GM18498 (cell line): ENCODE results near the gene CD8A.
A peak's percentile ranks its signal among the peaks of the same experiment; 100 is the strongest.

Experiments
- ATAC-seq: cut with Tn5 transposase; IDR thresholded peaks from one replicate; pipeline ENCODE4 v1.9.1; 2021; ENCODE audit warnings: mild to moderate bottlenecking, moderate library complexity; ENCODE audit not compliant: unreplicated experiment

Gene CD8A

DNA sequence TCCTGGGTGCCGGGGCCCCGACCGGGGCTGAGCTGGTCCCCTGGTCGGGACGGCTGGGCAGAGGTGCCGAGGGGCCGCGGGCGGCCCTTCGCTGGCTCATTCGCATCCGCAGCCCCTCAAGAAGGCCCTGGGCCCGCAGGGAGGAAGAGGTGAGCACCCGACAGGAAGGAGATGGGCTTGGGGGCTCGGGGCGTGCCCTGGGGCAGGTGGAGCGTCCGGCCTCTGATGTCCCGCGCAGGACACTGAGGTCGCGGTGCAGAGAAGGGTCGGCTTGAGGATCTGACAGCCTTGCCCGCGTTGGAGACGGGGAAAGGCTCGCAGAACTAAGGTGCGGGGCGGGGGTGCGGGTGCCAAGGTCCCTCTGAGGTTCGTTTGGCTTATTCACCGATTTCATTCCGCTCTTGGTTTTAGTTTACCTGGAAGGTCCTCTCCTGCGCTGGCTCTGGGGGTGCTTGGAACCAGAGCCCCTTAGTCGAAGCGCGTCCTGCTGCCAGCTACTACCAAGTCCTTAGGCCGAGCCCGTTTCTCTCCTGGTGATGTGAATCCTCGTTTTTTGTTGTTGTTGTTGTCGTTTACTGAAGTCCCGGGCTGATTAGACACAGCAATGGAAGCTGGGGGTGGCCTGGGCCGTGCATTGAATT, 18.9 kb upstream of the CD8A start:
- ATAC-seq: no peak

DNA sequence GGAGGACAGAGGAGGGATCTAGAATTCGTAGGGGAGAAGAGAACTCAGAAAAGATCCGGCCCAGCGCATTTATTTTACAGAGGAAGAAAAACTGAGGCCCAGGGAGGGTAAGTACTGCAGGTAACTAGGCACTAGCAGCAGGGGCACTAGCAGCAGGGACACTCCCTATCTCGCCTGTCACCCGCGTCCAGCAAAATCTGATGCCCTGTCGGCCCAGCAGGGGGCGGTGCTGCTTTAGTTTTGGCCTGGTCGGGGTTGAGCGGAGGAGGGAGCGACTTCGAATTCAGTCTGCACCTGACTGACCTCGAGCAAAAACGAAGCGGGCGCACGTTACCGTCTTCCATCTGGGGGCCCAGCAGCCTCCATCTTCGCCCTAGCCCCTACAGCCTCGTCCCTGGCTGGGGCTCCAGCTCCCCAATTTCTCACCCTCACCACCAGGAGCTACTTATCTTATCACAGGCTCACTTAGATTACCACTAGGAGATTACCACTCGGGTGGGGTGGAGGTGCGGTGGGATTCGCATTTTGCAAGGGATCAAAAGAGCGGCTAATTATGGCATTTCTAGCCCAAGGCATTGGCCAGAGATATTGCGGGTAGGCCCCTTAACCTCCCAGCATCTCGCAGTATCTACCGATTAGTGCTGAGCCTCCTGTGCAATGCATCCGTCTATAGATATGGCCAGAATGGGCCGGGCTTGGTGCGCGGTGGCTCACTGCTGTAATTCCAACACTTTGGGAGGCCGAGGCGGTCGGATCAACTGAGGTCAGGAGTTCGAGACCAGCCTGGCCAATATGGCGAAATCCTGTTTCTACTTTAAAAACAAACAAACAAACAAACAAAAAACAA, 17.8 kb upstream of the CD8A start:
- ATAC-seq: peak; percentile 92

DNA sequence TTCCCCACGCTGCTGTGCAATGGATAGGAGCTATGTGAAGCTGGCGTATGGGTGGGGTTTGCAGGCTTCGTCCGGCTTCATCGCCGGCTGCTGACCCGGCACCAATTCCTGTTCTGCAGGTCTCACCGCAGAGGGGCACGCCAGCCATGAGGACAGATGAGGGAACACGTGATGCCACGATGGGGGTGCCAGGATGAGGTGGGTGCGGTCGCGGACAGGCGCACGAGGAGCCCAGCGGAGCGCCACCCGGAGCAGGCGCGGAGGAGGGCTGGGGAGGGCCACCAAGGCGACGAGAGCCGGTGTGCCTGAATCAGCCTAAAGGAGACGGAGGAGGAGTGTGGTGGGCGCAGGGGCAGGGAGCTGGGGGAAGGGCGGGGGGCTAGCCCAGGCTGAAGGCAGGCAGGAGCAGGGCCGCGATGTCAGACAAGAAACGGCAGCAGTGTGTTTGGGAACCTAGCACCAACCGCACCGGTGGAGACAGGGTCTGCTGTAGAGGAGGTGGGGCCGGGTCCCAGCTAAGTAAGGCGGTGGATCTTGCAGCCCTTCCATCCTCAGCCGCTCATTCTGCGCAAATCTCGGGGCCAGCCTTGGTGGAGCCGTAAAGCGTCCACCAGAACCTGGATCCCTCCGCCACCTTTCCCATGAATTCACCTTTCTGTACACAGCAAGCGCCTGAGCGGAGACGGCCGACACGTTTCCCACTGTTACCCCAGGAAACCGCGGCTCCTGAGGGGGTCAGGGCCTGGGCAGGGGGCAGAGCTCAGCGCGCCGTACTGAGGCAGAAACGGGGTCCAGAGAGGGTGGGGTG, 17.0 kb upstream of the CD8A start:
- ATAC-seq: peak; percentile 51

DNA sequence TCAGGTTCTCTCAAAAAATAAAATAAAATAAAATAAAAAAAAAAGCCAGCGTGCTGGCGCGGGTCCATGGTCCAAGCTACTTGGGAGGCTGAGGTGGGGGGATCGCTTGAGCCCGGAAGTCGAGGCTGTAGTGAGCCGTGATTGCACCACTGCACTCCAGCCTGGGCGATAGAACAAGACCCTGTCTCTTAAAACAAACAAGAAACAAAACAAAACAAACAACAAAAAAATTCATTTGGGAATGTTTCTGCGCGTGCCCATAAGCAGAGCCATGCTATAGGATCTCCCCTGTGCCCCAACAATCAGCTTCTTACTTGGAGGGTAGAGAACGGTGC, 16.4 kb upstream of the CD8A start:
- ATAC-seq: no peak

DNA sequence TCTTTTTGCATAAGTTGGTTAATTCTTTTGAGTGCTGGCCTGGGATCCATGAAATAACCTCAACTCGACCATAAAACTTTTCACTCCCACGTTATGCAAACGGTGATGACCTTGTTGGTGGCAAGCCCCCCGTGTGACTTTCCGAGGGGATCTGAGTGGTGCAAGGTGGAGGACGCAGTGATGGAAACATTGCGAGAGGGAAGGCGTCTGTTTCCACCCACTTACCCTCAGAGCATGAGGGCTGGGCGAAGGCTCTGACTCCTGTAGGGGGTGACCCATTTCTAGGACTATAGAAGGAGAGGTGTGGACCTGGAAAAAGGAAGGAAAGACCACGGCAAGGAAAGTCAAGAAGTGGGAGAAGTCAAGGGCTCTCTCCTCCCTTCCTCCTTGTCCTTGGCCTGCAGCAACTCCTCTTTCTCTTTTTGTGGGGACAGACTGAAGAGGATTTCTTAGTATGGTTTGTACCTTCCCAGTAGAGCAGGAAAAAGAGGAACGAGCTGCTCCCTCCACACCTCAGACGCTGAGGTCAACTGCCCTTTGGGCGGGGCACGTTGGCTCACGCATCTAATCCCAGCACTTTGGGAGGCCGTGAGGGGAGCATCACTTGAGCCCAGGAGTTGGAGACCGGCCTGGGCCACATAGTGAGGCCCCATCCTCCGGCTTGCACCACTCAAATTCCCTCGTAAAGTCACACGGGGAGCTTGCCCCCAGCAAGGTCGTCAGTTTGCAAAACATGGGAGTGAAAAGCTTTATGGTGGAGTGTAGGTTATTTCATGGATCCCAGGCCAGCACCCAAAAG, 15.5 kb upstream of the CD8A start:
- ATAC-seq: no peak

DNA sequence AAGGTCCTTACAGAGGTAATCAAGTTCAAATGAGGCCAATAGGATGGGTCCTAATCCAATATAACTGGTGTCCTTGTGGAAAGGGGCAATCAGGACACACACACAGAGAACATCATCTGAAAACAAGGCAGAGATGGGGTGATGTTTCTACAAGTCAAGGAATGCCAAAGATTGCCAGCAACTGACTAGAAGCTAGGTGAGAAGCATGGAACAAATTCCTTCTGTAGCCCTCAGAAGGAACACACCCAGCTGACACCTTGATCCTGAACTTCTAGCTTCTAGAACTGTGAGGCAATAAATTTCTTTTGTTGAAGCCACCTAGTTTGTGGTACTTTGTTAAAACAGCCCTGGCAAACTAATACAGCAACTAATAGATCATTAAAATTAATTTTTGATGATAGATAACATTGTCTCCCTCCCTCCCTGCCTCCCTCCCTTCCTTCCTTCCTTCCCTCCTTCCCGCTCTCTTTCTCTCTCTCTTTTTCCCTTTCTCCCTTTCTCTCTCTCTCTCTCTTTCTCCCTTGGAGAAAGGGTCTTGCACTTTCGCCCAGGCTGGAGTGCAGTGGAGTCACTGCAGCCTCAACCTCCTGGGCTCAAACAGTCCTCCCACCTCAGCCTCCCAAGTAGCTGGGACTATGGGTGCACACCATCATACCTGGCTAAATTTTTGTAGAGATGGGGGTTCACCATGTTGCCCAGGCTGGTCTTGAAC, 10.3 kb upstream of the CD8A start:
- ATAC-seq: no peak

DNA sequence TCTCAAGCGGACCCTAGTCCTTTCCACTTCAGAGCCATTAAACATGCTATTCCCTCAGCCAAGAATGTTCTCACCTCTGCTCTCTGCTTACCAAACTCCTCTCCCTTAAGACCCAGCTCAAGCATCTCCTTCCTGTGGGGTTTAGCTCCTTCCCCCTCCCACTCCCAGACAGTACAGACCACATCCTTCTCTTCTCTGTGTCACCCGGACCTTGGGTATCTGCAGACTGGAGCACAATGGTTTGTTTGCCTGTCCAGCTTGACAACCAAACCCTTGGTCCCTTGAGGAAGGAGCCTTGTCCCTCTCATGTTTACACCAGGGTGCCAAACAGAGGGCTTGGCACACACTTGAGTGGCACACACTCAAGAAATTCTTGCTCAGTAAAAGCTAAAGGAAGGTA, 4.1 kb upstream of the CD8A start:
- no peak for ATAC-seq

DNA sequence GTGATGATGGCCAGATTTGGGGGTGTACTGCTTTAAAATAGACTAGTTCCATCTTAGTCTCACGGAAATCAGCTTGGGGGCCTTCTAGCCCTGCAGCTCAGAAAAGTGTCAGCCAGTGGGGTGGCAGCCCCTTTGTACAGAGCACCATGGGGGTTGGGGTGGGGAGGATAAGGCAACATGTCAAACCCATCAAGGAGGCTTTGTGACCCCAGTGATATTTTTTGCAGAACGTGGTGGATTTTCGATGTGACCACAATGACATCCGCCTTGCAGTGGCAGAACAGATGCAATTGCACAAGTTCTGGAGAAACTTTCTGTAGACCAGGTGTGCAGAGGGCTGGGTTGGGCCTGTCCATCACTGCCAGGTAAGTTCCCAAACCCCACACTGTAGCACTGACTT, 3.0 kb upstream of the CD8A start:
- no peak for ATAC-seq

DNA sequence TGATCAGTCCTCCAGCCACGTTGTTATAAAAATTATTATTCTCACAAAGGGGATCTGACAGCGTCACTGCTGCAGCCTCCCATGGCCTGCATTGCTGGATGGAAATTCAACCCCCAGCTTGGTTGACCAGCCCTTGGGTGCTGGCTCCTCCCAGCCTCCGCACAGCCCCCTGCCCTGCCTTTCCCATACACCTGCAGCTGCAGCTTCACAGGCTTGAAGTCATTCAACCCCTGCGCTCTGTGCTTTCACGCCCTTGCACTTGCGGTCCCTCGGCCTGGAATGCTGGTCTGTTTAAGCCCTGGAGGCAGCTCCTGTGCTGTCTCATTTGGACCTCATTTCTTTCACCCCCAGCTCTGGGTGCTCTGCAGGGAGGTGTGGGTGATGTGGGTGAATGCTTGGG, 860 bp upstream of the CD8A start:
- no peak for ATAC-seq

DNA sequence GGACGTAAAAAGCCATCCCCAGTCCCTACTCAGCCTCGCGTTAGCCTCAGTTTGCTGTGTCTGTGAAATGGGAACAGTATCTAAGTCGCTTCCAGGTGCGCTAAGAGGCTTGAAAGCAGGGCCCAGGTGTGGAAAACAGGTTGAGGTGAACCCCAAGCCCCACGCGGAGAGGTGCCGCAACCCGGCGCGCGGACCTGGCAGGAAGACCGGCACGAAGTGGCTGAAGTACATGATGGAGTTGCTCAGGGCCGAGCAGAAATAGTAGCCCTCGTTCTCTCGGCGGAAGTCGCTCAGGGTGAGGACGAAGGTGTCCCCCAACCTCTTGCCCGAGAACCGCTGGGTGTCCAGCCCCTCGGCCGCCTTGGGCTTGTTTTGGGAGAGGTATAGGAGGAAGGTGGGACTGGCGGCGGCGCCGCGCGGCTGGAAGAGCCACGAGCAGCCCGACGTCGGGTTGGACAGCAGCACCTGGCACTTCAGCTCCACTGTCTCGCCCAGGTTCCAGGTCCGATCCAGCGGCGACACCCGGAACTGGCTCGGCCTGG, 508 bp downstream of the CD8A start:
- no peak for ATAC-seq

DNA sequence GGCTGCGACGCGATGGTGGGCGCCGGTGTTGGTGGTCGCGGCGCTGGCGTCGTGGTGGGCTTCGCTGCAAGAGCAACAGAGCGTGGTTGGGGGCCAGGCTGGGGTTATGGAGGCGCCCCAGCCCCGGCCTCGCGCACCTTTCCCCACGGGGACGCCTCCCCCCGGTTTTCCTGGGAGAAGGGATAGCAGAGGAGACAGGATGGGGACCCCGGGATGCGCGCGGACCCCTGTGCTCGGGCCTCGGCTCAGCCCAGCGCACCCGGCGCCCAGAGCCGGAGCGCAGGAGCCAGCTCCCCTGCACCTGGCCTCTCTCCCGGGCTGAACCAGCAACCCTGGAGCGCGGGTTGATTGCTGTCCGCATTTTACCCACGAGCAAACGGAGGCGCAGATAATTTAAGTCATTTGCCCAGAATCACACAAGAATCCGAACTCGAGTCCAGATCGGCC, 1.0 kb downstream of the CD8A start:
- no peak for ATAC-seq

DNA sequence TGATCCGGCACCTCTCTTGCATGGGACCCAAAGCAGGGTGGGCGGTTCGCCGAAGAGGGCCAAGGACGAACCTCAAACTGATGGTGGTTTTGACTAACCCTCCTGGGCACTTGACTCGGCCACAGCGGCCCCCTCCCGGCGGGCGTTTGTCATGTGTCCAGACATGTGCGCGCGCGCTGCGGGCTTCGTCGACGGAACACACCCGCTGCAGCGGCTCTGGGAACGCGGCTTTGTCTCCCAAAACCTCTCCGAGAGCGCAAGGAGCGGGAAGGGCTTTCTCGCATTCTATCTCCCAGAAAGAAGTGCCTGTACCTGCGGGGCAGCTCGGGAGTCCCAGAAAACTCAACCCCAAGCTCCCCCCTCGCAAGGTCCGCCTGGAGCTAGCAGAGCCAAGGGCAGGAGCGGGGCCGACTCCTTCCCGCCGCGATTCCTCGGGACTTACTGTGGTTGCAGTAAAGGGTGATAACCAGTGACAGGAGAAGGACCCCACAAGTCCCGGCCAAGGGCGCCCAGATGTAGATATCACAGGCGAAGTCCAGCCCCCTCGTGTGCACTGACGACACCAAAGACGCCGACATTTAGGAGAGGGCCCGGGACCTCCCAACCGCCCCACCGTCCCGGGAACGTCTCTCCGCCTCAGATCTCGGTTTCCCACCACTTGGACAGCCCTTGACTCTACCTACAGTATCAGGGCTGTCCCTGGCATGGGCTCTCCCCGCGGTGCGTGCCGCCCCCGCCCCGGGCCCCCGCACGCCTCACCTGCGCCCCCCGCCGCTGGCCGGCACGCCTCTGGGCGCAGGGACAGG, 1.6 kb downstream of the CD8A start:
- no peak for ATAC-seq

DNA sequence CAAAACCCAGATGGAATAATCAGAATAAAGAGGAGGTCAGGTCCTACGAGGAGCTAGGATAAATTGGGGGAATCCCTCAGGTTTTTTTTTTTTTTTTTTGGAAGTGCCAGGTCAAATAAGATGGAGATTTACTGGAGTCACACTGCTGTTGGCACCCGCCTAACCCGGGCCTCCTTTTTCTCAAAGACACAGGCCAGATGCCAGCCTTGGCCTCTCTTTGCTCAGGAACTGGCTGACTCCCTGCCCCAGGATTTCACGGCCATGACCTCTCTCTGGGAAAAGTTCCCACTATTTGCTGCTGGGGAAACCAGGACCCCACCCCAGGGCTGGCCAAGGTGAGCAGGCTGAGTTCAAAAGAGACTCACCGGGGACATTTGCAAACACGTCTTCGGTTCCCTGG, 2.5 kb downstream of the CD8A start:
- ATAC-seq: no peak

DNA sequence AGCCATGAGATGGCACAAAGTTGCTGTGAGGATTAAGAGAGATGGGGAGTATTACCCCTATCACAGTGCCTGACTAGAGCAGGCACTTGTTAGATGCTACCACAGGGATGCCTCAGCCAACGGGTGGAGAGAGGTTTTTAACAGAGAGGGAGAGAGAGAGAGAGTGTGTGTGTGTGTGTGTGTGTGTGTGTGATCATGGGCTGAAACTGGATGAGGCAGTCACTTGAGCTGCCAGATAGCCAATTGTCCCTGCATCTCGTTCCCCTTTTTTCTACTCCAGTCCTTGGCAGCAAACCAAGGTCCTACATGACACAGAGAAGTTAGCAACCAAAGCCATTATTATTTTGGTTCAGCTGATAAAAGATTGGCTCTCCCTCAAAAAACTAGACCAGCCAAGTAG, 3.0 kb downstream of the CD8A start:
- no peak for ATAC-seq

DNA sequence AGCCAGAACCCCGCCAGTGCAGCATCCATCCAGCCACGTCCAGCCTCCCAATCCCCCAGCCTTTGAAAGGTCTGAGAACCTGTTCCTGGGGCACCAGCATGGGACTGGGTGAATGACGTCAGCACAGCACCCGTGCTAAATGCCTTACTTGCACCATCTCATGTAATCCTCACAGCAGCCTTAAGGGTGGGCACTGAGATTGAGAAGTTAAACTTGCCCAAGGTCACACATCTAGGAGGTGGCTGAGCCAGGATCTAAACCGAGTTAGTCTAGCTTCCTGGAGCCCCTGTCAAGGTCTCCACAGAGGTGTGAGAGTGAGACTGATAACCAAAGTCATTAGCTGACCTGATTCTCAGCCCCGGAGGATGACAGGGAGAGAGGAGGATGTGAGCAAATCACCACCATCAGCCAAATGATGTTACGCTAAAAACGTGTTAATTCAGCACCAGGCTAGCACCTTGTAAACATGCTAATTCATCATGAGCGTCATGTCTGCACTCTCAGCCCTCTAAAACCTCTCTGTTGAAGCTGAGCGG, 4.6 kb downstream of the CD8A start:
- no peak for ATAC-seq

DNA sequence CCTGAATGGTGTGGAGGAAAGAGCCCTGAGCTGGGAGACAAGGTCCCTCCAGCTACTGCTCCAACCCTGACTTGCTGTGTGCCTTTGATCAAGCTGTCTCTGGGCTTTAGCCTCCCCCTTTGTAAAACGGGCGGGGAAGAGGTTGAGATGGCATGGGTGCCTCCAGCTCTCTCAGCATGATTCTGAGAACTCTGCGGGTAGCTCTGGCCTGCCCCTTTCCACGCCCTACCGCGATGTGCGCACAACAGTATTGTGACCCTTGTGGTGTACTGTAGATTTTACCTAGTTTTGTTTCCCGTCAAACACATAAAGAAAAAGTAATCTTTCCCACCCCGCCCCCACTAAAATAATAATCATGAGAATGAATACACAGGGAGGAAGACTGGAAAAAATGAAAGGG, 5.3 kb downstream of the CD8A start:
- ATAC-seq: no peak

DNA sequence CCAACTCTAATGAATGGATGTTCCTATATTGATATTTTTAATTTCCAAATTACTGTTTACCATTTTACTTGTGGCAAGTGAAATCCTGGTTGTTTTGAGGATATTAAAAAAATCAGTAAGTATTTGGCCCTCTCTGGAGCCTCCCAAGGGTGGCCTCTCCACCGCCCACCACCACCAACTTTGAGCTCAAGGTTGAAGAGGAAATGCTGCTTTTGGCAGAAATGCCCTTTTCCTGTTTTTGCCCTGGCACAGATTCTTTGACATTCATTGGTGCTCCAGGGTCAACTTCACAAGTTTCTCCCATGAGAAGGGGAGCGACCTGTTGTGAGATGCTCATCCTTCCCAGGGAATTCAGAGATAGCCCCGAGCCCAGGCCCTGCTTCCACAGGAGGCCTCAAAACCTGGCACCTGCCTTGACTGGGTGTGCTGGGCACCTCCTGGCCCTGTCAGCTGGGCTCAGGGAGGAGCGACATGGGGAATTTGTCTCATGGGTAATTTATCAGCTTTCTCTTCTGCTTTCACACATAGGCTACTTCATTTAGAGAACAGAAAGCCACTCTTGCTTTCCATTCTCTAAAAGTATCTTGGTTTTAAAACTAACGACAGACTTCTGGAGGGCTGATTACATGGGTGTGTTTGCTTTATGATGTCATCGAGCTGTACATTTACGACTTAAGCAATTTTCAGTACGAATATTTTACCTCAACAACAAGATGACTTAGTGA, 6.9 kb downstream of the CD8A start:
- peak; percentile 97 for ATAC-seq

DNA sequence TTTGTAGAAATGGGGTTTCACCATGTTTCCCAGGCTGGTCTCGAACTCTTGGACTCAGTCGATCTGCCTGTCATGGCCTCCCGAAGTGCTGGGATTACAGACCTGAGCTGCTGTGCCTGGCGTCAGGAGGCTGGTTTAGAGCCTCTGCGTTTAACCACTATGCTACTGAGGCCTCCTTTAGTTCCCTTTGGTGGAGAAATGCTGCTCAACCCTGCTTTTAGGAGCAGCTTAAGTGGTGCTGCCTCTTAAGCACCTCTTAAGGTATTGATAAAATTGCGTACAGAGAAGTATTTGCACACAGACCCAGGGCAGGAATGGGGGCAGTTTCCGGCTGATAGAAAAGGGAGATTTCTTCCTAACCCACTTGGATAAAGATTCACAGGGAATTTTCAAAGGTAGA, 8.0 kb downstream of the CD8A start:
- no peak for ATAC-seq
